ENCODE data around the gene TRMU.

- TF ChIP-seq CTCF (IDR thresholded peaks at IDR 0.05; ENCODE audit: poor library complexity) (peak; percentile 13), EZH2phosphoT487 (IDR thresholded peaks at IDR 0.05; ENCODE audit: low read depth, severe bottlenecking, unreplicated experiment) (no peak)
These were observed 55.3 kb downstream of the TRMU start for GRCh38 chr22:46390652-46391301.

Data from hepatocyte (in vitro differentiated cells).